ELR (cell line): Measurements from ENCODE around the gene ZNF207.
"Not testable (repeated sequence)": the region's sequence is repeated elsewhere in the genome, so short reads cannot be mapped to it uniquely, and the experiment has no call there.

Experiments used
- DNase-seq: peaks from one replicate; pipeline ENCODE4 v3.0.0-alpha.2; 2015; ENCODE audit warnings: low read depth

ZNF207 gene

GRCh38 chr17:32335046-32335445 lies 14.9 kb upstream of the ZNF207 start:
- DNase-seq = no peak

DNA sequence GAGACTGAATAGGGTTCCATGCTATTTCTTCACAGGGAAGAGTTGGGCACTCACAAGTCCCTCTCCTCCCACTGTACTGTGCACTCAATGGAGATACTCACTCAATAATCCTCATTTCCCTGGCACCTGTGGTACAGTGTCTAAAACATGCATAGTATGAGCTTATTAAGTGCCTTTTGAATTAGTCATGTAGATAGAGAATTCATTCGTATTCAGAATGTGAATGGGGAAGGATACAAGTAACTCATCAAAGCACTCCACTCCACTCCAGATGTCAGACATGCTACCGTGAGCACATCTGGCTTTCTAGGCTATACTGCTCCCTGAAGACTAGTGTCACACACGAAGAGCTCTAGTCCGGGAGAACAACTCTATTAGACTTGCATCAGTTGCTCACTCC lies 14.3 kb upstream of the ZNF207 start:
- DNase-seq = peak; percentile 90

DNA sequence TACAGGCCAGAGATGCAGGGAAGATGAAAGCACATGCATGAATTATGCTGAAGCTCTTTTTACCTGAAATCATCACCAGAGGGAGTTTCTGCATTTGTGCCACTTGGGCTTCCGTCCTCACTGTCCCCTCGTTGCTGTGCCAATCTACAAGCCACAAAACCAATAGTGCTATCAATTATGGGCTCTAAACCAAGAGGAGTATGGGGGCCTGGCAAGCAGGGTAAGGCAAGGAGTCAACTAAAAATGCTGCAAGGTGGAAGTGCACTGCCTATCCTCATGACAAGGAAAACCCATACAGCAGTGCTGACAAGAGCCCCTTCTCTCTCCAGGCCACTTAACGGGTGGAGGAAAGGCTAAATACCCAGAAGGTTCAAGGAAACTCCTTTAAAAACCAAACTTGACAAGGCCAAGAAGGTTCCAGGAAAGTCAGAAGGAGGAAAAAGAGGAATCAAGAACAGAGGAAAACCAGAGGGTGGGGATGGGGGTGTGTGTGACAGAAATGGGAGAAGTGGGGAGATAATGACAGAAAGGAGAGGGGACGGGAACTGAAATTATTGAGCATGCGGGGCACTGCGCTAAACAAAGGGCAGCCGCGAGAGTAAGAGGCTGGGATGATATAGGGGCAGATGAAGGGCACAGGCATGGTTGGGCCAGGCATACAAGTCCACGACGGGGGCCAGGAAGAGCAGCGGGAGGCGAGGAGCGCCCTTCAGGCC lies 8.7 kb upstream of the ZNF207 start:
- peak; percentile 59 for DNase-seq

DNA sequence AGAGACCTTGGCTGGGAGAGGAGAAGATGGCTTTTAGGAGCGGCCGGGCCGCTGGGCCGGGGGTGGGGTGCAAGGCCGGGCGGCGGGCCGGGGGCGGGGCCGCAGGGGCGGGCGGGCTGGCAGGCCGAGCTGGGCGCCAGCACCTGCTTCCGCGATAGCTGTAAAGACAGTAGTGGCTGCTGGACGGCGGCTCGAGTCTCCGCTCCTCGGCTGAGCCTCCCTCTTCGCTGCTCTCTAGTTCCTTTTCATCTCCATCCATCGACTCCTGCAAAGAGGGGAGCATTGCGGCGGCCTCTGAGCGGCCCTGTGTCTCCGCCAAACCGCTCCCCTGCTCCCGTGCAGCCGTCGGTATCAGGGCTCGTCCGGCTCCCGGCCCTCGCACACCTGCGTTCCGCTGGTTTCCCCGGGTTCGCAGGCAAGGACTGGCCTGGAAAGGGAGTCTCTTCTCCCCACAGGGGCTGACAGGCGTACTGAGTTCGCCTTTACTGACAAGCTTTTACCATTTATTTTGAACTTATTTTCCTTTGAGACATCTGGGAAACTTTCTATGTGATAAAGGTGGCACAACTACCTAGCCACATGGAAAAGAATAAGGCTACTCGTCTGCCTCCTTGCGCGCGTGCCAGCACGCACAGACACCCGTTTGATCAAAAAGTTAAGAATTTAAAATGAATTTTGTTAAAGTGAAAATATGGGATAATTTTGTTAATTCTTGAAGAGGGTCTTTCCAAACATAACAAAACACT lies 7.9 kb upstream of the ZNF207 start, which contains the start of gene C17orf75:
Gene C17orf75 (minus strand): TSS at position 317 of the 746 bp plus-strand sequence. CDS start 34 bp downstream, at position 283.
- peak; percentile 84 for DNase-seq

GRCh38 chr17:32342603-32343325 lies 7.2 kb upstream of the ZNF207 start:
- peak; percentile 28 for DNase-seq

DNA sequence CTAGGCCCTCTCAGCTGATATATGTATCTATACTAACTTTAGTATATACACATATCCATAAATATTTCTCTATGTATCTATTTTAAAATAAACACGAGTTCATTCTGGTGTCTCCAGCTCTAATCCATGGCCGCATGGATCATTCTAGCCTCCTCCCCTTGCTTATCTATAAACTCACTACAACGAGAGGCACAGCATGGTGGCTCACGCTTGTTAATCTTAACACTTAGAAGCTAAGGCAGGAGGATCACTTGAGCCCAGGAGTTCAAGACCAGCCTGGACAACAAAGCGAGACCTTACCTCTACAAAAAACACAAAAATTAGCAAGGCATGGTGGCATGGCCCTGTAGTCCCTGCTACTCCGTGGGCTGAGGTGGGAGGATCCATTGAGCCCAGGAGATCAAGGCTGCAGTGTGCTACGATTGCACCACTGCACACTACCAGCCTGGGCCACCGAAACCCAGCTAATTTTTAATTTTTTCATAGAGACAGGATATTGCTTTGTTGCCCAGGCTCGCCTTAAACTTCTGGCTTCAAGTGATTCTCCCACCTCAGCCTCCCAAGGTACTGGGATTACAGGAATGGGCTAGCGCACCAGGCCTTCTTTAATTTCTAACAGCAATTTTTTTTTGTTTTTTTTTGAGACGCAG lies 3.9 kb upstream of the ZNF207 start:
- no peak for DNase-seq

- DNase-seq = no peak
Observed at GRCh38 chr17:32348483-32348800, 1.5 kb upstream of the ZNF207 start.

DNA sequence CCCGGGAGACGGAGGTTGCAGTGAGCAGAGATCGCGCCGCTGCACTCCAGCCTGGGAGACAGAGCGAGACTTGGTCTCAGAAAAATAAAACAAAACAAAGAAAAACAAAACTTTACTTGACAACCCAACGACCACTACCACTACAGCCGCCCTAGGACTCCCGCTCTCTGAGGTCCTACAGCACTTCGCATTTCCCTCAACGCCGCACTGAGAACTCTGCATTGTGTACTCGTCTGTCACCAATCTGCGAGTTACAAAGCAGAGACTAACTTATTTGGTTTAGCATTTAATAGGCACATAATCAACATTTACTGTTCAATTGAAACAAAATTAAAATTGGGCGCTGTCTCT lies 479 bp upstream of the ZNF207 start:
- peak; percentile 37 for DNase-seq

- peak; percentile 78 for DNase-seq
Observed at GRCh38 chr17:32350666-32351418, 885 bp downstream of the ZNF207 start.

DNA sequence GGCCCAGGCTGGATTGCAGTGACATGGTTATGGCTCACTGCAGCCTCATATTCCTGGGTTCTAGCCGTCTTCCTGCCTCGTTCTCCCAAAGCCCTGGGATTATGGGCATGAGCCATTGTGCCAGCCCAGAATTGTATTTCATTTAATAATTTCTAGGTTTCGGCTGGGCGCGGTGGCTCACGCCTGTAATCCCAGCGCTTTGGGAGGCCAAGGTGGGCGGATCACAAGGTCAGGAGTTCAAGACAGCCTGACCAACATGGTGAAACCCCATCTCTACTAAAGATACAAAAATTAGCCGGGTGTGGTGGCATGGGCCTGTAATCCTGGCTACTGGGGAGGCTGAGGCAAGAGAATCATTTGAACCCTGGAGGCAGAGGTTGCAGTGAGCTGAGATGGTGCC lies 2.8 kb downstream of the ZNF207 start:
- DNase-seq = not testable (repeated sequence)

GRCh38 chr17:32355649-32356377 lies 5.9 kb downstream of the ZNF207 start:
- DNase-seq = no peak

DNA sequence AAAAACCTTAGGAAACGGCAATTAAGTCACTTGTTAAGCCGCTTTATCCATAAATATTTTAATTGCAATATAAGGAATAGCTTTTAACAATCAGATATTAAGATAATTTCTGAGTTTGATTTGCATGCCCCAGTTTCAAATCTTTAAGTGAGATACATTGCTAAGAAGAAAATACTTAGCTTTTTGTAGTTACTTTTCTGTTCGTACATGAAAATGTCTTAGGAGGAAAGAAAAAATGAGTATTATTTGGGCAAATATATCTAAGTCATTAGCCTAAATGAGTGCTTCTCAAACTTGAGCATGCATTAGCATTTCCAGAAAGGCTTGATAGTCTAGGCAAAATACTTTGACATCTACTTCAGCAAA lies 6.4 kb downstream of the ZNF207 start:
- no peak for DNase-seq

DNA sequence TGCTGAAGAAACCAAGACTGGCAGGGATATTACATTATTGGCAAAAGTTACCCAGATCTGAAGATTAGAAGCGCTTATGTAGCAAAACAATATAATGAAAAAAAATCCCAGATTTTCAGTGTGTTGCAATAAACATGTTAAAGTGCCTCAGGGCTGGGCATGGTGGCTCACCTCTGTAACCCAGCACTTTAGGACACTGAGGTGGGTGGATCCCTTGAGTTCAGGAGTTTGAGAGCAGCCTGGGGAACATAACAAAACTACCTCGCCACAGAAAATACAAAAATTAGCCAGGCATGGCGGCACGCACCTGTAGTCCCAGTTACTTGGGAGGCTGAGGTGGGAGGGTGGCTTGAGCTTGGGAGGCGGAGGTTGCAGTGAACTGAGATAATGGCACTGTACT lies 6.8 kb downstream of the ZNF207 start:
- no peak for DNase-seq

- DNase-seq = no peak
Observed at GRCh38 chr17:32357615-32358014, 7.7 kb downstream of the ZNF207 start.

DNA sequence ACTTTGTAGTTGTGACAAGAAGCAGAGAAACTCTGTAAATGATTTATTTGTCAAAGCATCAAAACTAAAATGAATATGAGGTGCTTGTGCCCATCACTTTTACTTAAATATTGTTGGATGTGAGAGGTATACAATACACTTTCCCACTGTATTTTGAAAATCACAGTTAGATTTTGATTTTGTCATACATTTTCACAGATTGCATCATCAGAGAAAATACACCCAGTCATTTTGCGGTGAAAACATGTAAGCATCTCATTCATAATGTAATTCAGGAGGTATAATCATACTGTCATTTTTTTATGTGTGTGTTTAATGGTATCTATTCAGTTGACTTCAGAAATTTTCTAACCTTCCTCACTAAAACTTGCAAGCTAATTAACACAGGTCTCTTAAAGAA lies 11.3 kb downstream of the ZNF207 start:
- no peak for DNase-seq

GRCh38 chr17:32370426-32370825 lies 20.5 kb downstream of the ZNF207 start:
- no peak for DNase-seq

GRCh38 chr17:32382526-32383223 lies 32.7 kb downstream of the ZNF207 start:
- DNase-seq = no peak

DNA sequence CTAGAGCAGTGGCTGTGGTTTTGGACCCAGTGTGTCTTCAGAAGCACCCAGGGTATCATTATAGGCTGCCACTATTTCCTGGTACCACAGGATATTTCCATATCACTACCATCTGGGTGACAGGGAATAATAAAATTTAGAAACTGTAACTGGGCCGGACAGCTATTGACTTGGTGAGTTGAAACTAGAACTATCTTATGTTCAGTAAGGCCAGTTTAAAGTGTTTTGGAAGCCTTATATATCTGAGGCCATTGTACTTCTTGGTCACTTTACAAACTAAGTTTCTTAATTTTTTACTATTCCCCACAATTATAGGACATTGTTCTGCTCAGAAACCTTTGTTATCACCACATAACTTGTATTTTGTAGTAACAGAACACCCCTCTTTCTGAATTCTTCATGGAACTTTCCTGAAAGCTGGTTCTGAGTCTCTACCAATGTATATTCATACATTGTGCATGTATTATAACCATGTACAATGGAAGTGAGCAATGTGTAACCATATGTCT lies 34.0 kb downstream of the ZNF207 start:
- DNase-seq = no peak

GRCh38 chr17:32385121-32385520 lies 35.2 kb downstream of the ZNF207 start:
- no peak for DNase-seq

GRCh38 chr17:32385971-32386370 lies 36.0 kb downstream of the ZNF207 start:
- DNase-seq = no peak
